Neural progenitor cell (in vitro differentiated cells): ENCODE data around the gene TAS2R7. TPM values are rescaled to one million over a fixed set of nuclear protein-coding genes. Genes with fewer than 3 reads are reported as not detected.

Experiments
- DNase-seq: peaks from one replicate; pipeline ENCODE4 v3.0.0-alpha.2; 2016; ENCODE audit warnings: low spot score
- H2AFZ ChIP-seq: fragments of 200-600 bp; sonication (generic); replicated peaks from 2 replicates; pipeline ENCODE4 v1.6.1; 2016; ENCODE audit warnings: antibody characterized with exemption
- H3F3A ChIP-seq: fragments of 200-600 bp; sonication (generic); 2 replicates; pipeline ENCODE4 v1.6.1; 2016; ENCODE audit warnings: antibody characterized with exemption, low read depth
- H3K27ac ChIP-seq: fragments of 200-600 bp; sonication (generic); 2 replicates; pipeline ENCODE4 v1.5.1; 2016; ENCODE audit warnings: mild to moderate bottlenecking
- H3K27me3 ChIP-seq: fragments of 200-600 bp; sonication (generic); 2 replicates; pipeline ENCODE4 v1.6.1; 2016; ENCODE audit warnings: mild to moderate bottlenecking, moderate library complexity
- H3K36me3 ChIP-seq: fragments of 200-600 bp; sonication (generic); 2 replicates; pipeline ENCODE4 v1.5.1; 2016
- H3K4me1 ChIP-seq: fragments of 200-600 bp; sonication (generic); 2 replicates; pipeline ENCODE4 v1.6.1; 2016; ENCODE audit warnings: mixed run types
- H3K4me2 ChIP-seq: fragments of 200-600 bp; sonication (generic); 2 replicates; pipeline ENCODE4 v1.6.1; 2016
- H3K4me3 ChIP-seq: fragments of 200-600 bp; sonication (generic); 2 replicates; pipeline ENCODE4 v1.5.1; 2016
- H3K79me2 ChIP-seq: fragments of 200-600 bp; sonication (generic); 2 replicates; pipeline ENCODE4 v1.6.1; 2016; ENCODE audit warnings: low read depth
- H3K9ac ChIP-seq: fragments of 200-600 bp; sonication (generic); 2 replicates; pipeline ENCODE4 v1.6.1; 2016
- H3K9me3 ChIP-seq: fragments of 200-600 bp; sonication (generic); 2 replicates; pipeline ENCODE4 v1.5.1; 2016; ENCODE audit warnings: low read depth
- H4K20me1 ChIP-seq: fragments of 200-600 bp; sonication (generic); 2 replicates; pipeline ENCODE4 v1.6.1; 2016; ENCODE audit warnings: low read depth
- H3K27ac Mint-ChIP-seq: 3 replicates; pipeline ENCODE4 v1.8.0; 2021; ENCODE audit warnings: mixed read lengths
- H3K27me3 Mint-ChIP-seq: 2 replicates; pipeline ENCODE4 v1.8.0; 2022; ENCODE audit warnings: low read depth, mild to moderate bottlenecking, inconsistent platforms, moderate library complexity, mixed read lengths; ENCODE audit not compliant: insufficient read depth
- H3K36me3 Mint-ChIP-seq: 3 replicates; pipeline ENCODE4 v1.8.0; 2021; ENCODE audit warnings: mixed read lengths
- H3K4me1 Mint-ChIP-seq: 3 replicates; pipeline ENCODE4 v1.8.0; 2021; ENCODE audit warnings: mixed read lengths
- H3K4me3 Mint-ChIP-seq: 3 replicates; pipeline ENCODE4 v1.8.0; 2021; ENCODE audit warnings: mild to moderate bottlenecking, moderate library complexity, mixed read lengths
- H3K9me3 Mint-ChIP-seq: 3 replicates; pipeline ENCODE4 v1.8.0; 2020; ENCODE audit warnings: mixed read lengths
- EZH2 ChIP-seq: fragments of 200-600 bp; sonication (generic); IDR thresholded peaks from 2 replicates; pipeline ENCODE4 v1.6.1; 2017; ENCODE audit warnings: antibody characterized with exemption, mild to moderate bottlenecking, moderate library complexity
- EZH2phosphoT487 ChIP-seq: fragments of 200-600 bp; sonication (generic); IDR thresholded peaks from 2 replicates; pipeline ENCODE4 v1.6.1; 2017; ENCODE audit warnings: antibody characterized with exemption
- small RNA-seq: library from RNA; depleted of rRNA; stranded (forward); fragments of <200 nt; gene quantifications from one replicate; pipeline ENCODE3, GENCODE V24; 2015
- total RNA-seq: library from RNA; depleted of rRNA; stranded (reverse); fragments of >200 nt; gene quantifications from 2 replicates; pipeline ENCODE4 v1.2.3, GENCODE V29; 2015; ENCODE audit warnings: low replicate concordance
- TF ChIP-seq, protein P1 (sequence below): fragments of 200-600 bp; sonication (generic); IDR thresholded peaks from 2 replicates; pipeline ENCODE4 v1.5.1; 2017; ENCODE audit warnings: antibody characterized with exemption, mild to moderate bottlenecking

The TAS2R7 gene
- total RNA-seq, 1 donor from 2014 or later: not detected

DNA sequence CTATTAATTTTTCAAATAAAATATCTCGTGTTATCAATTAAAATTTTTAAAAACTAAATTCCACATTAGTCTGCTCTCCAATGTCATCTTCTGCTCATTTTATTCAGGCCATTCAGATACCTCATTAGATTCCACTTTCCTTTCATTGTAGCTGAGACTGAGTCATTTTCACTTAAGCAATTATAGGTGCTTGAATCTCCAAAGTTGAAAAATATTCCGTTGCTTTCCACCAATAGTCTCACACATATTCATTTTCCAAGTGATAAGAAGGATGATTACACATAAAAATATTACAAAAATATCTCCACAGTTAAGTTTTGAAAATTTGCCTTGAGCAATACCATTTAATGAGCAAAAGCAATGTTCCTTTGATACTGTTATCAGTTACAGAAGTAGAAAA lies 42.8 kb downstream of the TAS2R7 start:
- no peaks in the 10 kb centered on the region for H3K79me2 ChIP-seq
- H3K36me3 Mint-ChIP-seq: no peaks in the 10 kb centered on the region
- H3K9me3 Mint-ChIP-seq: peaks cover 12% of the 10 kb centered on the region
- H3K27ac Mint-ChIP-seq: no peak overlapping the region
- H3K4me1 Mint-ChIP-seq: no peaks in the 10 kb centered on the region
- H3K9ac ChIP-seq: no peak overlapping the region
- no peak overlapping the region for H3K27ac ChIP-seq
- no peak for DNase-seq
- no peaks in the 10 kb centered on the region for H3F3A ChIP-seq
- no peaks in the 10 kb centered on the region for H3K36me3 ChIP-seq
- H3K9me3 ChIP-seq: peaks cover 13% of the 10 kb centered on the region
- no peak overlapping the region for H3K4me3 Mint-ChIP-seq
- H3K4me2 ChIP-seq: no peak overlapping the region
- no peaks in the 10 kb centered on the region for H3K4me1 ChIP-seq
- no peak overlapping the region for H3K4me3 ChIP-seq
- H3K27me3 ChIP-seq: peaks cover 11% of the 10 kb centered on the region
- no peaks in the 10 kb centered on the region for H3K27me3 Mint-ChIP-seq
- H4K20me1 ChIP-seq: no peaks in the 10 kb centered on the region
- H2AFZ ChIP-seq: no peak overlapping the region
- TF ChIP-seq, protein P1, sequence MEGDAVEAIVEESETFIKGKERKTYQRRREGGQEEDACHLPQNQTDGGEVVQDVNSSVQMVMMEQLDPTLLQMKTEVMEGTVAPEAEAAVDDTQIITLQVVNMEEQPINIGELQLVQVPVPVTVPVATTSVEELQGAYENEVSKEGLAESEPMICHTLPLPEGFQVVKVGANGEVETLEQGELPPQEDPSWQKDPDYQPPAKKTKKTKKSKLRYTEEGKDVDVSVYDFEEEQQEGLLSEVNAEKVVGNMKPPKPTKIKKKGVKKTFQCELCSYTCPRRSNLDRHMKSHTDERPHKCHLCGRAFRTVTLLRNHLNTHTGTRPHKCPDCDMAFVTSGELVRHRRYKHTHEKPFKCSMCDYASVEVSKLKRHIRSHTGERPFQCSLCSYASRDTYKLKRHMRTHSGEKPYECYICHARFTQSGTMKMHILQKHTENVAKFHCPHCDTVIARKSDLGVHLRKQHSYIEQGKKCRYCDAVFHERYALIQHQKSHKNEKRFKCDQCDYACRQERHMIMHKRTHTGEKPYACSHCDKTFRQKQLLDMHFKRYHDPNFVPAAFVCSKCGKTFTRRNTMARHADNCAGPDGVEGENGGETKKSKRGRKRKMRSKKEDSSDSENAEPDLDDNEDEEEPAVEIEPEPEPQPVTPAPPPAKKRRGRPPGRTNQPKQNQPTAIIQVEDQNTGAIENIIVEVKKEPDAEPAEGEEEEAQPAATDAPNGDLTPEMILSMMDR: no peak
- no peak for TF ChIP-seq EZH2
- TF ChIP-seq EZH2phosphoT487: no peak

DNA sequence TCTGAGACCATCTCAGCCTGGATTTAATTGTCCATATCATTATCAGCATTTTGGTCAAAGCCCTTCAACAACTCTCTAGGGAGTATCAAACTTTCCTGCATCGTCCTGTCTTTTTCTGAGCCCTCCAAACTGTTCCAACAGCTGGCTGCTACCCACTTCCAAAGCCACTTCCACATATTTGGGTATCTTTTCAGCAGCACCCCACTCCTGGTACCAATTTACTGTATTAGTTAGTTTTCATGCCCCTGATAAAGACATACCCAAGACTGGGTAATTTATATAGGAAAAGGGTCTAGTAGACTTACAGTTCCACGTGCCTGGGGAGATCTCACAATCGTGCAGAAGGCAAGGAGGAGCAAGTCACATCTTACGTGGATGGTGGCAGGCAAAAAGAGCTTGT lies 46.2 kb downstream of the TAS2R7 start:
- H4K20me1 ChIP-seq: no peaks in the 10 kb centered on the region
- H3K4me3 Mint-ChIP-seq: no peak overlapping the region
- no peaks in the 10 kb centered on the region for H3K27me3 Mint-ChIP-seq
- H3K27ac Mint-ChIP-seq: no peak overlapping the region
- no peak overlapping the region for H3K27ac ChIP-seq
- no peak overlapping the region for H3K4me3 ChIP-seq
- peaks cover 13% of the 10 kb centered on the region for H3K9me3 ChIP-seq
- H3K79me2 ChIP-seq: no peaks in the 10 kb centered on the region
- TF ChIP-seq, protein P1: no peak
- no peak for TF ChIP-seq EZH2
- no peak for TF ChIP-seq EZH2phosphoT487
- H3K36me3 ChIP-seq: no peaks in the 10 kb centered on the region
- no peaks in the 10 kb centered on the region for H3K36me3 Mint-ChIP-seq
- no peak overlapping the region for H3K9ac ChIP-seq
- H2AFZ ChIP-seq: no peak overlapping the region
- H3K4me2 ChIP-seq: no peak overlapping the region
- H3F3A ChIP-seq: no peaks in the 10 kb centered on the region
- H3K9me3 Mint-ChIP-seq: peaks cover 13% of the 10 kb centered on the region
- DNase-seq: no peak
- H3K27me3 ChIP-seq: peaks cover 9% of the 10 kb centered on the region
- H3K4me1 ChIP-seq: no peaks in the 10 kb centered on the region
- H3K4me1 Mint-ChIP-seq: no peaks in the 10 kb centered on the region

DNA sequence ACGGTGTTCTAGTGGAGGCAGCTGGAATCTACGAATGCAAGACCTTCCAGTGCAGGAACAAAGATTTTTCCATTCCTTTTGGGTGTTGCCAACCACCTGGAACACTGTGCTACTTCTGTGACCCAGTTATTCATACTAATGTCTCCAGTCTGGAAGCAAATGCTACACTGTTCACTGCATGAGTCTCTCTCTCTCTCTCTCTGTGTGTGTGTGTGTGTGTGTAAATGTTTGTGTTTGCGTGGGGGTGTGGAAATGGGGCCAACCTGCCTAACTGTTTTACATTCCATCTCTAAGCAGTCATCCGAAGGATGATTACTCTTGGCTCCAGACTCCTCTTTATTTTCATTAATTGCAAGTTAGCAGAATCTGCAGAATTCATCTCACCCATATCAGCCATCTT lies 49.4 kb downstream of the TAS2R7 start:
- no peak overlapping the region for H3K9ac ChIP-seq
- H3K27ac ChIP-seq: no peak overlapping the region
- no peak for TF ChIP-seq EZH2
- TF ChIP-seq, protein P1: no peak
- no peak for TF ChIP-seq EZH2phosphoT487
- DNase-seq: no peak
- Mint-ChIP-seq H3K4me1 (no peaks in the 10 kb centered on the region), H3K27ac (no peak overlapping the region), H3K4me3 (no peak overlapping the region), H3K27me3 (no peaks in the 10 kb centered on the region), H3K36me3 (no peaks in the 10 kb centered on the region), H3K9me3 (peaks cover 13% of the 10 kb centered on the region)
- no peaks in the 10 kb centered on the region for H3F3A ChIP-seq
- no peak overlapping the region for H3K4me3 ChIP-seq
- no peaks in the 10 kb centered on the region for H3K4me1 ChIP-seq
- no peaks in the 10 kb centered on the region for H3K79me2 ChIP-seq
- no peaks in the 10 kb centered on the region for H3K36me3 ChIP-seq
- peaks cover 13% of the 10 kb centered on the region for H3K9me3 ChIP-seq
- no peak overlapping the region for H2AFZ ChIP-seq
- H3K4me2 ChIP-seq: no peak overlapping the region
- H3K27me3 ChIP-seq: no peaks in the 10 kb centered on the region
- no peaks in the 10 kb centered on the region for H4K20me1 ChIP-seq

Small RNAs within 50 kb of the gene (small RNA-seq; reads per million reads assigned to genes)
- not detected for gene PRR4

Other genes with a start within 250 kb of the TAS2R7 start
- 37.4 and 53.5 TPM in 2 replicates for gene MAGOHB, start 189.0 kb downstream of the TAS2R7 start, total RNA-seq
- 0.06 and 0.15 TPM in 2 replicates for gene STYK1, start 128.6 kb downstream of the TAS2R7 start, total RNA-seq
- gene YBX3, start 79.3 kb downstream of the TAS2R7 start, total RNA-seq: 78.9 and 123 TPM in 2 replicates
- 0.22 TPM in 1 of 2 replicates, not detected in the other for gene TAS2R8, start 4.7 kb upstream of the TAS2R7 start, total RNA-seq
- gene TAS2R9, start 7.5 kb upstream of the TAS2R7 start, total RNA-seq: not detected in 2 replicates
- gene TAS2R10, start 23.7 kb upstream of the TAS2R7 start, total RNA-seq: 0.87 and 1.4 TPM in 2 replicates
- 0.69 and 2.6 TPM in 2 replicates for gene PRR4, start 46.8 kb upstream of the TAS2R7 start, total RNA-seq
- 24.1 and 30.3 TPM in 2 replicates for gene PRH1, start 81.6 kb upstream of the TAS2R7 start, total RNA-seq
- gene TAS2R13, start 106.9 kb upstream of the TAS2R7 start, total RNA-seq: 2.0 and 2.4 TPM in 2 replicates
- not detected in 2 replicates for gene PRH2, start 126.6 kb upstream of the TAS2R7 start, total RNA-seq
- 4.1 and 7.0 TPM in 2 replicates for gene TAS2R14, start 136.6 kb upstream of the TAS2R7 start, total RNA-seq
- gene TAS2R50, start 184.3 kb upstream of the TAS2R7 start, total RNA-seq: 2.4 and 12.1 TPM in 2 replicates
- 6.4 and 7.4 TPM in 2 replicates for gene TAS2R20, start 195.7 kb upstream of the TAS2R7 start, total RNA-seq
- gene TAS2R19, start 220.0 kb upstream of the TAS2R7 start, total RNA-seq: 7.7 and 9.7 TPM in 2 replicates
- gene TAS2R31, start 228.8 kb upstream of the TAS2R7 start, total RNA-seq: 7.8 and 13.2 TPM in 2 replicates